GM23248 (cell line): ENCODE results near the gene PCCA. TPM values are rescaled to one million over a fixed set of nuclear protein-coding genes. Genes with fewer than 3 reads are reported as not detected.

Experiments
- DNase-seq: peaks from one replicate; pipeline ENCODE4 v3.0.0-alpha.2; 2015
- H2AFZ ChIP-seq: fragments of 200-600 bp; sonication (generic); 2 replicates; pipeline ENCODE4 v1.6.1; 2016; ENCODE audit warnings: antibody characterized with exemption
- H3F3A ChIP-seq: fragments of 200-600 bp; sonication (generic); 2 replicates; pipeline ENCODE4 v1.6.1; 2016; ENCODE audit warnings: mild to moderate bottlenecking, antibody characterized with exemption, mixed run types; ENCODE audit not compliant: insufficient read depth
- H3K27ac ChIP-seq: fragments of 200-600 bp; sonication (generic); 2 replicates; pipeline ENCODE4 v1.5.1; 2016; ENCODE audit warnings: mild to moderate bottlenecking
- H3K27me3 ChIP-seq: fragments of 200-600 bp; sonication (generic); replicated peaks from 2 replicates; pipeline ENCODE4 v1.6.1; 2016; ENCODE audit warnings: mild to moderate bottlenecking; ENCODE audit not compliant: insufficient read depth
- H3K36me3 ChIP-seq: fragments of 200-600 bp; sonication (generic); 2 replicates; pipeline ENCODE4 v1.6.1; 2016; ENCODE audit warnings: low read depth, mild to moderate bottlenecking
- H3K4me1 ChIP-seq: fragments of 200-600 bp; sonication (generic); 2 replicates; pipeline ENCODE4 v1.6.1; 2016; ENCODE audit warnings: mild to moderate bottlenecking; ENCODE audit not compliant: insufficient read depth
- H3K4me2 ChIP-seq: fragments of 200-600 bp; sonication (generic); one replicate; pipeline ENCODE4 v1.6.1; 2016; ENCODE audit warnings: mild to moderate bottlenecking; ENCODE audit not compliant: unreplicated experiment
- H3K4me3 ChIP-seq: fragments of 200-600 bp; sonication (generic); 2 replicates; pipeline ENCODE4 v1.5.1; 2016; ENCODE audit warnings: mild to moderate bottlenecking
- H3K79me2 ChIP-seq: fragments of 200-600 bp; sonication (generic); 2 replicates; pipeline ENCODE4 v1.6.1; 2016; ENCODE audit warnings: mild to moderate bottlenecking; ENCODE audit not compliant: insufficient read depth
- H3K9ac ChIP-seq: fragments of 200-600 bp; sonication (generic); 2 replicates; pipeline ENCODE4 v1.6.1; 2016; ENCODE audit warnings: mild to moderate bottlenecking
- H3K9me2 ChIP-seq: fragments of 200-600 bp; sonication (generic); 2 replicates; pipeline ENCODE4 v1.6.1; 2016; ENCODE audit warnings: mixed run types, mild to moderate bottlenecking, moderate library complexity; ENCODE audit not compliant: insufficient read depth
- H3K9me3 ChIP-seq: fragments of 200-600 bp; sonication (generic); one replicate; pipeline ENCODE4 v1.6.1; 2017; ENCODE audit warnings: low read depth
- H4K20me1 ChIP-seq: fragments of 200-600 bp; sonication (generic); 2 replicates; pipeline ENCODE4 v1.6.0; 2016; ENCODE audit not compliant: insufficient read depth
- EZH2 ChIP-seq: fragments of 200-600 bp; sonication (generic); IDR thresholded peaks from 2 replicates; pipeline ENCODE4 v1.6.1; 2018; ENCODE audit warnings: antibody characterized with exemption, mild to moderate bottlenecking; ENCODE audit not compliant: insufficient read depth, poor library complexity, severe bottlenecking
- EZH2phosphoT487 ChIP-seq: fragments of 200-600 bp; sonication (generic); IDR thresholded peaks from 2 replicates; pipeline ENCODE4 v1.6.1; 2018; ENCODE audit warnings: antibody characterized with exemption, moderate library complexity, mild to moderate bottlenecking, low read depth; ENCODE audit not compliant: insufficient read depth
- WGBS, 2 experiments: methylation state at CpG; one replicate each; pipeline ENCODE4 v1.1.6; 2015 to 2017; ENCODE audit warnings: low lambda C conversion rate in 2 of 2, low coverage in 1 of 2; ENCODE audit errors: missing lambda C conversion rate in 2 of 2; 5-methylcytosine and 5-hydroxymethylcytosine counted together
- in situ Hi-C: fragments of 300-500 bp; cut with MboI; formaldehyde crosslinking; loops from 2 replicates; pipeline ENCODE4 v1.15.0; 2020
- polyA plus RNA-seq: library from polyadenylated mRNA; unstranded; fragments of >200 nt; fragmentation: Nextera tagmentation; extraction: Ambion mirVana; gene quantifications from 2 replicates; pipeline ENCODE4 v1.2.1, GENCODE V29; 2016
- total RNA-seq: library from RNA; depleted of rRNA; stranded (reverse); fragments of >200 nt; shearing (Covaris generic); gene quantifications from 2 replicates; pipeline ENCODE4 v1.2.3, GENCODE V29; 2014

The PCCA gene
- total and polyA plus RNA-seq, 2 experiments from 2014 or later: 9.1 to 9.6 TPM

GRCh38 chr13:100235311-100235901 is 146.5 kb downstream of the PCCA start:
- Histone ChIP-seq H3K27ac (peak overlapping the region; percentile 63), H3K4me2 (peak overlapping the region; percentile 75), H2AFZ (peak overlapping the region; percentile 31; the same call in 1 of the 2 replicates), H3K9me3 (no peaks in the 10 kb centered on the region), H3K27me3 (no peaks in the 10 kb centered on the region), H3K4me1 (peaks cover 22% of the 10 kb centered on the region), H3F3A (peaks cover 29% of the 10 kb centered on the region), H3K9me2 (no peaks in the 10 kb centered on the region), H3K9ac (peak overlapping the region; percentile 46), H3K36me3 (no peaks in the 10 kb centered on the region), H3K4me3 (peak overlapping the region; percentile 58), H4K20me1 (no peaks in the 10 kb centered on the region), H3K79me2 (no peaks in the 10 kb centered on the region)
- in situ Hi-C loops: loop anchor here (10.0 to 25.0 kb wide), 3 partner anchors 277 to 581 kb away; no protein-coding TSS in a partner anchor
- TF ChIP-seq EZH2phosphoT487: no peak
- WGBS, 2 experiments: 3% methylated on average over 5 of the region's 5 CpGs
- DNase-seq: peak; percentile 71

- Histone ChIP-seq H3K36me3 (no peaks in the 10 kb centered on the region), H3K9me2 (no peaks in the 10 kb centered on the region), H3K4me1 (peaks cover 19% of the 10 kb centered on the region), H3K4me2 (no peak overlapping the region), H3F3A (peaks cover 11% of the 10 kb centered on the region), H3K27ac (no peak overlapping the region), H2AFZ (no peak overlapping the region), H3K4me3 (no peak overlapping the region), H3K9ac (no peak overlapping the region), H4K20me1 (no peaks in the 10 kb centered on the region), H3K27me3 (no peaks in the 10 kb centered on the region), H3K79me2 (no peaks in the 10 kb centered on the region), H3K9me3 (no peaks in the 10 kb centered on the region)
- DNase-seq: no peak
- TF ChIP-seq EZH2 (no peak), EZH2phosphoT487 (no peak)
- 98 to 99% methylated on average over 4 of the region's 4 CpGs for WGBS, 2 experiments
- in situ Hi-C loops: loop anchor here (25.0 kb wide), 1 partner anchor 272 kb away; no protein-coding TSS in a partner anchor
Observed at GRCh38 chr13:100240109-100240779, 151.4 kb downstream of the PCCA start.

- Histone ChIP-seq H3K9ac (no peak overlapping the region), H3K27me3 (no peaks in the 10 kb centered on the region), H3K4me2 (no peak overlapping the region), H3K4me3 (no peak overlapping the region), H3K9me2 (no peaks in the 10 kb centered on the region), H3K36me3 (0 out of 2 replicates have a peak, but pooled peaks cover 3% of the 10 kb centered on the region), H3K9me3 (no peaks in the 10 kb centered on the region), H4K20me1 (no peaks in the 10 kb centered on the region), H3F3A (no peaks in the 10 kb centered on the region), H2AFZ (no peak overlapping the region), H3K4me1 (peaks cover 11% of the 10 kb centered on the region; the same call in 1 of the 2 replicates), H3K27ac (no peak overlapping the region), H3K79me2 (no peaks in the 10 kb centered on the region)
- peak; percentile 31 for DNase-seq
- 36 to 42% methylated on average over 3 of the region's 3 CpGs for WGBS, 2 experiments
- TF ChIP-seq EZH2phosphoT487 (no peak), EZH2 (no peak)
- in situ Hi-C loops: loop anchor here (25.0 kb wide), 1 partner anchor 268 kb away; no protein-coding TSS in a partner anchor
Observed at GRCh38 chr13:100244431-100244830, 155.5 kb downstream of the PCCA start.

GRCh38 chr13:100245104-100245503 is 156.2 kb downstream of the PCCA start:
- Histone ChIP-seq H3K9me2 (no peaks in the 10 kb centered on the region), H3K36me3 (0 out of 2 replicates have a peak, but pooled peaks cover 3% of the 10 kb centered on the region), H3K79me2 (no peaks in the 10 kb centered on the region), H3F3A (no peaks in the 10 kb centered on the region), H2AFZ (no peak overlapping the region), H3K4me1 (peaks cover 11% of the 10 kb centered on the region; the same call in 1 of the 2 replicates), H3K27ac (no peak overlapping the region), H4K20me1 (no peaks in the 10 kb centered on the region), H3K4me2 (no peak overlapping the region), H3K4me3 (no peak overlapping the region), H3K9me3 (no peaks in the 10 kb centered on the region), H3K27me3 (no peaks in the 10 kb centered on the region), H3K9ac (no peak overlapping the region)
- 50 to 65% methylated on average over 1 of the region's 1 CpG for WGBS, 2 experiments
- no peak for TF ChIP-seq EZH2phosphoT487
- TF ChIP-seq EZH2: no peak
- peak; percentile 22 for DNase-seq
- in situ Hi-C loops: loop anchor here (25.0 kb wide), 1 partner anchor 267 kb away; no protein-coding TSS in a partner anchor
